ENCODE results near the gene CCDC15.
A peak's percentile ranks its signal among the peaks of the same experiment; 100 is the strongest.

Gene CCDC15, protein sequence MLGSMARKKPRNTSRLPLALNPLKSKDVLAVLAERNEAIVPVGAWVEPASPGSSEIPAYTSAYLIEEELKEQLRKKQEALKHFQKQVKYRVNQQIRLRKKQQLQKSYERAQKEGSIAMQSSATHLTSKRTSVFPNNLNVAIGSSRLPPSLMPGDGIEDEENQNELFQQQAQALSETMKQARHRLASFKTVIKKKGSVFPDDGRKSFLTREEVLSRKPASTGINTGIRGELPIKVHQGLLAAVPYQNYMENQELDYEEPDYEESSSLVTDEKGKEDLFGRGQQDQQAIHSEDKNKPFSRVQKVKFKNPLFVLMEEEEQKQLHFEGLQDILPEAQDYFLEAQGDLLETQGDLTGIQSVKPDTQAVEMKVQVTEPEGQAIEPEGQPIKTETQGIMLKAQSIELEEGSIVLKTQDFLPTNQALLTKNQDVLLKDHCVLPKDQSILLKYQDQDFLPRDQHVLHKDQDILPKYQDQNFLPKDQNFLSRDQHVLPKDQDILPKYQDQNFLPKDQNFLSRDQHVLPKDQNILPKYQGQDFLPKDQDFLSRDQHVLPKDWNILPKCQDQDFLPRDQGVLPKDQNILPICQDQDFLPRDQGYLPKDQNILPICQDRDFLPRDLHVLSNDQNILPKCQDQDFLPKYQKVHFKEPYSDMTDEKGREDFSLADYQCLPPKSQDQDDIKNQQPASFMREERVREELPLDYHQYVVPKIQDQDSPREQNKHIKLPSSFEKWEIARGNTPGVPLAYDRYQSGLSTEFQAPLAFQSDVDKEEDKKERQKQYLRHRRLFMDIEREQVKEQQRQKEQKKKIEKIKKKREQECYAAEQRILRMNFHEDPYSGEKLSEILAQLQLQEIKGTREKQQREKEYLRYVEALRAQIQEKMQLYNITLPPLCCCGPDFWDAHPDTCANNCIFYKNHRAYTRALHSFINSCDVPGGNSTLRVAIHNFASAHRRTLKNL

DNA sequence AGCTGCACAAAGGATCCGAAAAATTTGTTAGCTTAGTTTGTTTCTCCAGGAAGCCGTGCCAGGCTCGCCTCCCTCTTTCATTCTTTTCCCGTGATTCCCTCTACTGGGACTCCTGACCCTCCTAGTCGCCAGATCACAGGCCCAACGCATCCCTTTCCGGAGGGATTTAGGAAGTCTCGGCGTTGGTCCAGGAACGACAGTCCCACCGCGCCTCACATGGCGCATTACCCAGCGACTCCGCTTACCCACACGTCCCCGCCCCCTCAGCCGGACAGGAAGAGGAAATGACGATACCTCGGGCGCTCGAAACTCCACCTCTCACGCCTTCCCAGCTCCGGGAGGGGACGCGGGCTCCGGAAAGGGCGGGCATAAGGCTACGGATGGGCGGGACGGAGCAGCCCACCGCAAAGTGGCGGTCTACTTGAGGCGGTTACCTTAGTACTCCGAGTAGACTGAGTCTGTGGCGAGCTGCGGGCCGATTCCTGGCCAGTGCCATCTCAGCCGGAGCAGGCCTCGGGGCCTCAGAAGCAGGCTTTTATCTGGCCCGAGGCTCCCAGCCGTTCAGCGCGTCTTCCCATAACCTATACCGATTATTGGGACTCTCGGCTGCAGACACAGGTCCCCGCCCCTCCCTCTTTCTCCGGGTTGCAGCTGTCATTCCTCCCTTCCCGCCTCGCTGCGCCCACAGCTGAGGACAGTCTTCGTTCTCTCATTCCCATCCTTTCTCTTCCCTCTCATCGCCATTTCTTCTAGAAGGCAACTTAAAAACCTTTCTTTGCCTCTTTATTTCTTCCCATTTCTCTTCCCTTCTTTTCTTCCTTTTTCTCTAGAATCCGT is at the start of gene CCDC15:
CCDC15 (plus strand) TSS at position 450 of the 837 bp plus-strand sequence. CDS start 531 bp downstream, outside the sequence.
- peak; percentile 85 to 94 for DNase-seq (ENCODE audit: low read depth in 2 of 2, low spot score in 1 of 2)

DNA sequence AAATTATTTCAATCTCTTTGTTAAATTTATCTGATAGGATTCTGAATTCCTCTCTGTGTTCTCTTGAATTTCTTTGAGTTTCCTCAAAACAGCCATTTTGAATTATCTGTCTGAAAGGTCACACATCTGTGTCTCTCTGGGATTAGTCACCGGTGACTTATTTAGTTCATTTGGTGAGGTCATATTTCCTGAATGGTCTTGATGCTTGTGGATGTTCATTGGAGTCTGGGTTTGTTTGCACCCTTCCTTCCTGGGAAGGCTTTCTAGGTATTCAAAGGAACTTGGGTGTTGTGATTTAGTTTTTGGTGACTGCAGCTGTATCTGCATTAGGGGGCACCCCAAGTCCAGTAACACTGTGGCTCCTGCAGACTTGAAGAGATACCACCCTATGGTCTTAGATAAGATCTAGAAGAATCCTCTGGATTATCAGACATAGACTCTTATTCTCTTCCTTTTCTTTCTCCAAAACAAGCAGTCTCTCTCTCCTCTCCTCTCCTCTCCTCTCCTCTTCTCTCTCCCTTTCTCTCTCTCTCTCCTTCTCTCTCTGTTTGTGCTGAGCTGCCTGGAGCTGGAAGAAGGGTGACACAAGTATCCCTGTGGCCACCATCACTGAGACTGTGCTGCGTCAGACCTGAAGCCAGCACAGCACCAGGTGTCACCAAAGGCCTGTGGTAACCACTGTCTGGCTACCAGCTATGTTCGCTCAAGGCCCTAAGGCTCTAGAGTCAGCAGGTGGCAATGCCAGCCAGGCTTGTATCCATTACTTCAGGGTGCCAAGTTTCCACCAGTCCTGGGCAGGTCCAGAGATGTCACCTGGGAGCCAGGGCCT is 38.2 kb upstream of the CCDC15 start:
- DNase-seq (ENCODE audit: low read depth in 2 of 2, low spot score in 1 of 2): no peak

DNA sequence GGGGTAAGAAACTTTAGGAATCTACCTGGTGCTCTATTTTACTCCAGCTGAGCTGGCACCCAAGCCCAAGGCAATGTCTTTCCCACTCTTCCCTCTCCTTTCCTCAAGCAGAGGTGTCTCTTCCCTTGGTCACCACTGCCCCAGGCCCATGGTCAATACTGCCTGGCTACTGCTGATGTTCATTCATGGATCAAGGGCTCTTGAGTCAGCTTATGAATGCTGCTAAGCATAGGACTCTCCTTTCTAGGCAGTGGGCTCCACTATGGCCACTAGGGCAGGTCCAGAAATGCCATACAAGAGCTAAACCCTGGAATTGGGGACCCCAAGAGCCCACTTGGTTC is 37.7 kb upstream of the CCDC15 start:
- DNase-seq (ENCODE audit: low read depth in 2 of 2, low spot score in 1 of 2): no peak

DNA sequence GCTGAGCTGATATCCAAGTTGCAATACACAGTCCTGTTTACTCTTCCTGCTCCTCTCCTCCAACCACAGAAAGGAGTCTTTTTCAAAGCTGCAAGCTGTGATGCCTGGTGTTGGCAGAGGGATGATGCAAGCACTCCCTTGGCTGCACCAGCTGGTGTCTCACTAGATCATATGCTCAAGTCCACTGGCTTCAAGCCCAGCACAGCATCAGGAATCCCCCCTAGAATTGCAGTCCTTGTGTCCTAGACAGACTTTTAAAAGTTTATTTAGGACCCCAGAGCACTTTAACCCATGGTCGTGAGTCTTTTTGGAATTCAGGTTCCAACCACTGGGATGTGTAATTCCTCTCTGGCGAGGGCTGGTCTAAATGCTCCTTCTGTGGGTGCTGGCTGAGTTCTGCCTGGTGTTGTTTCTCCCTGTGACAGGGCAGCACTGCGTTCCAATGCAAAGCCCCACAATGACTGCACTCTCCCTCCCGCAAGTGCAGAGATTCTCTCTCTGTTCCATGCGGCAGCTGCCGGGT is 36.8 kb upstream of the CCDC15 start:
- no peak for DNase-seq (ENCODE audit: low read depth in 2 of 2, low spot score in 1 of 2)

DNA sequence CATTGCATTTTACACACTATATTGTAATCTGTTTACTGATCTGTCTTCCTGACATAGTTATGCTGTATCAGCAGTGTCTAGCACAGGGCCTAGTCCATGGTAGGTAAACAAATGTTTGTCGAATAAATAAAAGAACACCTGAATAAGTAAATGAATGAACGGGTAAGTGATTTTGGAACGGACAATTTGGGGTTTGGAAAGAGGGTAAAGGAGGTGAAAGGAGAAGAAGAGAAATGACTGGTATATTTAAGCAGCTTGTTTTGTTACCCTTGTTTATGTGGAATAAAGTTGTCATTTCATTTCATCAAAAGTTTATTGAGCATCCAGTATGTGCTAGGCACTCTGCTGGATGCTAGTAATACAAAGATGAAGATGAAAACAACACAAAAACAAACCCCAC is 35.1 kb upstream of the CCDC15 start, which contains the start of gene HEPN1:
HEPN1 (plus strand) TSS at position 301 of the 400 bp plus-strand sequence.
- DNase-seq (ENCODE audit: low read depth in 2 of 2, low spot score in 1 of 2): no peak

DNA sequence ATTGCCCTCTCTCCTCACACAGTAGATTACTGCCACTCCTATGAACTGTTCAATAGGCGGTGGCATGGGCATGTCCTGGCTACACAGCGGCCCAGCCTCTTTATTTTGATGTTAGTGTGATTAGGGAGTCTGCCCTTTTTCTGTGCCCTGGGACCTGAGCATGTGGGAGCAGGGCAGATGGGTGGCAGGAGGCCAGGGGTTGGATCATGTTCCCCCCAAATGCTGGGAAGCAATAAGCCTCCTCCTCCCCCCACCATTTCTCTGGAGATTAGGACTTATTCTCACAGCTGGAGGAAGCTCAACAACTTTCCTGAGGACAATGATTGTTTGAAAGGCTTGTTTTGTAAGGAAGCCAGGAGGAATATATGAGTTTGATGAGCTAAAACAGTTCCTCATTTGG is 34.1 kb upstream of the CCDC15 start:
- no peak for DNase-seq (ENCODE audit: low read depth in 2 of 2, low spot score in 1 of 2)

DNA sequence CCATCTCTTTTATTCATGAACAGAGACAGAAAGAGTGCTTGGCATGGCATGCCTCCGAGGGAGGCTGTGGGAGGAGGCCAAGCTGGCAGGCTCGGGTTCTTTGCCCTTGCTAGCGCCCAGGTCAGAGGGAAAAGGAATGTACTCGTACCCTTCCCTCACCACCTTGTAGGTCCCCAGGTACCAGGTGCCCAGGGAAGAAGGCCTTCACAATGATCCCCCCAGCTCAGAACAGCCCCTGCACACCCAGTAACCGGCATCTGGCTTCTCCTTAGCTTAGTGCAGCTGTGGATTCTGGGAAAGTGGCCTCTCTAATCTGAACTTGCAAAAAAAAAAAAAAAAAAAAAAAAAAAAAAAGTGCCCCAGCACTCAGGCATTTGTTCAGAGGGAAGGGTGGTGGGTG is 33.6 kb upstream of the CCDC15 start:
- no peak for DNase-seq (ENCODE audit: low read depth in 2 of 2, low spot score in 1 of 2)

DNA sequence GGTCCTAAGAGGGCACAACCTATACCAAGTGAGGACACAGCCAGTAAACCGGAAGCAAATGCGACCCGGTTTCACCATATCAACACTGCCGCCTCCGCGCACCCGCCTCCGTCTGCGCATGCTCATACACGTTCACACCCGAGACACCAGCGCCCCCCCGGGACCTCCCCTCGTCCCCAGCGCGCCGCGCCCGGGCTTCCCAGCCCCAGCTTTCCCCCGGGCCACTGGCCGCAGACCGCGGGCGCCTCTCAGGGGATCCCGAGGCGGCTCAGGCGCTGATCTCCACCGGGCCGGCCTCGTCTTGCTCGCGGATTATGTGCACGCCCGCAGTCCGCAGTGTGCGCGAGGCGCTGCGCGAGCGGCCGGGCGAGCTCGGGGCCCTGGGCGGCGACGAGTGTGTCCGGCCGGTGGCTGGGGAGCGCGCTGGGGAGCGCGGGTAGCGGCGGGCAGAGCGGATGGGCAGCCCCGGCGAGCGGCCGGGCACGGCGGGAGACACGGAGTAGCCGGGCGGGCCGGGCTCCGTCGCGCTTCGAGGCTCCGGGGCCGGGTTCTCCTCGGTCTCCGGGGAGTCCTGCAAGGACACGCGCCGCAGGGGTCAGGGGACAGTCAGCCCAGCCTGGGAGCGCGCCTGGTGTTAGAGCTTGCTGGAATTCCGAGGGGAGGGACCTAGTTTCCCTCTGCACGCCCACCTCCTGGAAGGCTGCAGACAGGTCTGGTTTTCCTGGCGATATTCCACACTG is 33.0 kb upstream of the CCDC15 start:
- peak; percentile 59 to 64 for DNase-seq (ENCODE audit: low read depth in 2 of 2, low spot score in 1 of 2)

DNA sequence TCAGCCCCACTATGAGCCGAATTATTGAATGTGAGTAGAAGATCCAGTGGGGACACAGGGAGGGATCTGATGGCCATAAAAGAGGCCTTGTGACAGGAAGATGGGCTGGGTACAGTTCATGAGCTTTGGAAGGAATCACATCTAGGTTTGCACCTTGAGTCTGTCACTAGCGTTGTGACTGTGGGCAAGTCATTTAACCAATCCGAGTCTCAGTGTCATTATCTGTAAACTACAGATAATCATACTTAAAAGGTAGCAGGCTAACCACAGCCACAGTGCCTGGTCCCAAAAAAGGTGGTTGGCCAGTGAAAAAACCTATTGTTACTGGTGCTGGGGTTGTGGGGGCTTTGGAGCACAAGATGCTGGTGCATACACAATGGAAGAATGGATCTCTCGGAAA is 31.2 kb upstream of the CCDC15 start:
- no peak for DNase-seq (ENCODE audit: low read depth in 2 of 2, low spot score in 1 of 2)

DNA sequence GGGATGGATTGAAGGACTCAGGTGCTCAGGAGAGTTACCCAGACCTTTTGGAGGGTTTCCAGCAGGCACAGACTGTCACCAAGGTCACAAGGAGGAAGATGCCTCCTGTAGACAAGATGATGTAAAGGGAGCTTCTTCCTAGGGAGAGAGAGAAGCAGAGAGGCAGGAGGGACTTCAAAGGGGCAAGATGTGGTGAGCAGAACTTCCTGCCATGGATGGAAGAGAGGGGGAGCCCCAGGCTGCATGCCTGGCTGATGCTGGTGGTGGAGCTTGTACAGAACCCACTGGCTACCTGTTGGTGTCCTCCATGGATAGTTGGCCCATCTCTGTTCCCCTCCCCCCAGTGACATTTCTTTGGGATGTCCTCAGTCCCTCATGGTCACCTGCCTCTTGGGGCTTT is 30.7 kb upstream of the CCDC15 start:
- no peak for DNase-seq (ENCODE audit: low read depth in 2 of 2, low spot score in 1 of 2)

DNA sequence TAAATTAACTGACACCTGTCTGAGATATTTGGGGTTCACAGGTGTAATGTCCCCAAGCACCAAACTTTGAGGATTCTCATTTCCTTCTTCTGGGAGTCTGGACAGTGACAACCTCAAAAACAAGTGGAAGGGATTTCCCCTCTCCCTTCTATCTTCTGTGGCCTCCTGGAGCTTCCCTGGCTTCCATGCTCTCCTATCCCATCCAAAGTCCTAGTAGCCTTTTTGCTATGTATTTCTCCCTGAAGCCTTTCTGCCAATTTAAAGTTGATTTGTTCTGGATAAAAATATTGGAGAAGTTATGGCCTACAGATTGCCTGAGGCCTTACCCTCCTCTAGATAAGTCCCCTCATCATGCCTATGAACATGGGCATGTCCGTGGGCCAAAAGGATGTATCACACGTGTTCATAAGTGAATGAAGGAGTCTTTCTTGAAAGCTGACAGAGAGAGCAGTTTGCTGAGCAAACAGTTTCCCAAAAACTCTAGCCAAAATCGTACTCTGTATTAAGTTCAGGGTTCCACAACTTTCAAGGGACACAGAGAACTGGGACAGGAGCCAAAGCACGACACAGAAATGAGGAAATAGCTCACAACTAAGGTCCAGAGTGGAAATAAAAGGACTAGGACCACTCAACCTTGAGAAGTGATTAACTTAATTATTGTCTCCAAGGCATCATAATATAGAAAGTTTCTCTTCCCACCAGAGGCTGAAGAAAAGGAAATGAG is 24.9 kb upstream of the CCDC15 start:
- DNase-seq (ENCODE audit: low read depth in 2 of 2, low spot score in 1 of 2): no peak

DNA sequence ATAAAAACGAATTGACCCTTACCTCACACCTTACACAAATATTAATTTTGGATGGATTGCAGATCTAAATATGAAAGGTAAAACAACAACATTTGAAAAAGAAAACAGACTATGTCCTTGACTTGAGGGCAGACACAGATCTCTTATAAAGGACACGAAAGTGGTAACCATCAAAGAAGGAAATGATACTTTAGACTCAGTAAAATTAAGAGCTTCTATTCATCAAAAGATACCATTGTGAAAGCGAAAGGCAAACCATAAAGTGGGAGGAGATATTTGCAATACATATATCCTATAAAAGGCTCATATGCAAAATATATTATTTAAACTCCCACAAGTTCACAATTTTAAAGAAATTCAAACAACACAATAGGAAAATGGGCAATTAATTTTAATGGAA is 23.2 kb upstream of the CCDC15 start:
- no peak for DNase-seq (ENCODE audit: low read depth in 2 of 2, low spot score in 1 of 2)

DNA sequence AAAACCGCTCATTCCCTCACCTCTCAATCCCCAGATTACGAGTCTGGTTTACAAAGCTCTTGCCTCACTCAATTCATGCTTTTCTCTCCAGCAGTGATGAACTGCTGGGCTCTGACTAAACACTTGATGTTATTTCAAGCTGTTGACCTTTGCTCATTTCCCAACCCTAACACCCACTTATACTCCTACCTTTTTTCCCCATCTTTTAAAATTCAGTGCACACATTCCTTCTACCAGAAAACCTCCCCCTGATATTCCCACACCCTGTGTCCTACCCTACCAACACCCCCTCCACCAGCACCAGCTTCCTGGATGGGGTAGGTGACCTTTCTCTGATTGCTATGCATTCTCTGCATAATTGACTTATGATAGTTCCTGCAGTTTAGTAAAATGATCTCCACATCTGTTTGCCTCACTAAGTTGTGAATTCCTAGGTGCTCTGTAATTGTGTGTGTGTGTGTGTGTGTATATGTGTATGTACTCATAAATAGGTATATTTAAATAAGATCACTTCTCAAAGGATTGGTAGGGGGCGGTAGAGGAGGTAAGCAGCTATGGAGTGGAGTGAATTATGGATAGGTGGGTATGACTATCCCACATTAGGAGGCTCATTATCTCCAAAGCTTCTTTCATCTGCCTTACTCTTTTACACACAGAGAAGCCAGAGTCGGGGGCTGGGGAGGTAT is 19.0 kb upstream of the CCDC15 start:
- no peak for DNase-seq (ENCODE audit: low read depth in 2 of 2, low spot score in 1 of 2)

DNA sequence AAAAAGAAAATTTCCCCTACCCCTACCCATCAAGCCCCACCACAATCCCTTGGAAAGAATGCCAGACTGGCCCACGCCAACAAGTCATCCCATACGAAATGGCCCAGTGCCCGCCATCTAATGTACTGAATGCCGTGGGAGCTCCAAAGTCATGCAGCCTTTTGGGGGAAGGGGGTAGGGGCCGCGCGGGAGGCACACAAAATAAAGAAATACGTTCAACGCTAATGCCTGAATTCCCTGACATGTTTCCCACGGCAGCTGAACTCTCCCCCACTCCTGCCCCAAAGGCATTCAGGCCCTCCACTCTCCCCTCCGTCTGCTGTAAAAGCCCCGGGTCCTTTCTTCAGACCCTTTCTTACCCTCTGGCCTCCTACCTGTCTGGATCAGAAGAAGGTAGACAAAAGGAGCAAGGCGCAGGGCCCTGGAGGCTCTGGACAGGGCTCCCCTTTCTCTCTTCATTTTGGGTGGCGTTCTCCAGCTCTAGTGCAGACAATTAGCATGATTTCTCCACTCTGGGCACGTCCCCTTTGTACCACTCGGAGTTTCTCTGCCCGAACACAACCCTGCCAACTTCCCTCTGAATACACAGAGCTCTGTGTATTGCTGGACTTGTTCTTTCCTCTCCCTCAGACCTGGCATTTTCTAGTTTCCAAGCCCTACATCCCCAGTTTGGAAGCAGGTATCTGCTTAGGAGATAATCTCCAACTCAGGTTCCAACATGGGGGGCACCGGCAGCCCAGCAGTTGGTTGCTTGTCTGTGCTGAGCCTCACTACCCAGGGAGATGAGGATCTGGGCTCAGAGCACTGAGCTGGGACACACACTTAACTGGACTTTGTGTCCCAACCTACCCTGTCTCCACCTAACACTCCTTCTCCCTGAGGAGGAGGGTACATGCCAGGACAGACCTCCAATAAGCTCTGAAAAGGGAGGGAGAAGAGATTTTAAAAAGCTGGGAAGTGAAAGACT is 18.2 kb upstream of the CCDC15 start, which contains the start of gene HEPACAM:
HEPACAM (minus strand) TSS at position 500 of the 967 bp plus-strand sequence; CDS start at position 459, 41 bp downstream.
- DNase-seq (ENCODE audit: low read depth in 2 of 2, low spot score in 1 of 2): no peak

DNA sequence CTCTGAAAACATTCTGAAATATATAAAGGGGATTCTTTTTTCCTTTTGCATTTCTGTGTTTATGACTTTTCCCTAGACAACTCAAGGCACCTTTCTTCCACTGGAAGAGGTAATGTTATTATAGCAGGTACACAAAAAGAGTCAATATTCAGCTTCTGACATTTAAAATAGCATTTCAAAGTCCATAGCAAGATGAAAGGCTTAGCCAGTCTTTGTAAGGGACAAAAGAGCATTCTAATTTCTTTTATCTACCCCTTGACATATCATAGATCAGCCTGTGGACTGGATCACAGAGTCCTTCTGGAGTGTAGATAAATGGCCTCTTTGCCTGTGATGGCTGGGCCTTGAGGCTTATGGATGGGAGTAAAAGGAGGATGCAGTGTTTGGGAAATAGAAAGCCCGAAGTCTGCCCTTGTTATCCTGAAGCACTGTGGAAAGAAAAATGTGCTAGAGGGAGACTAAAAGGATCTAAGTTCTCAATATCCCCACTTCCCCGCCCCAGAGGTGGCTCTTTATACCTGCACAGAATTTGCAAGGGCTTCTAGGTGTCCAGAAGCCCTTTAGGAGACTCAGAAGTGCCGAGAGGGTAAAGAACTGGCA is 16.6 kb upstream of the CCDC15 start:
- DNase-seq (ENCODE audit: low read depth in 2 of 2, low spot score in 1 of 2): no peak

DNA sequence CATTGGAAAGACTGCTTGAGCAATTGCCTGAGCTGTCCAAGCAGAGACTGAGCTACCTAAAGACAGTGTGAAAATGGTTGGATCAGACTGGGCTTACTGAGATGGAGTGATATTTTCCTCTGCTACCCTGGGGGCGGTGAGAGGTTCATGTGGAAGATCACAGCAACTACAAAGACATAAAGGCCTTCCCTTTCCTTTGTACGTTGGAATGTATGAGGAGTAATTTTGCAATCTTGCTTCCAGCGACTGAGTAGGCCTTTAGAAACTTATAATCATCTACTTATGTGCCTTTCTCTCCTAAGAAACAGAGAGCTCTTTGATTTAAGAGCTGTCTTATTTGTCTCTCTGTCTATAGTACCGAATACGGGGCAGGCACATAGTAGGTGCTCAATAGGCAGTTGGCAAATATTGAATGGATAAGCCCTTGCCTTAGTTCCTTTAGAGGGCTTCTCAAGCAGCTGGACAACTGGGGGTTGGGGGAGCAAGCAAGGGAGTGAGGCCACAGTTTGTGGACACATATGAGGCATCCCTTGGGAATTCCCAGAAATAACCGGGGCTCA is 15.7 kb upstream of the CCDC15 start:
- DNase-seq (ENCODE audit: low read depth in 2 of 2, low spot score in 1 of 2): no peak

All from stimulated activated CD8-positive, alpha-beta memory T cell treated with anti-CD3 and anti-CD28 coated beads, Interleukin-4, amount 100 ng/mL, for 1 hour (primary cell).